GM21723 (cell line): Measurements from ENCODE around the gene NUDT10.
"Not testable (repeated sequence)": the region's sequence is repeated elsewhere in the genome, so short reads cannot be mapped to it uniquely, and the experiment has no call there.

Experiments
- ATAC-seq: cut with Tn5 transposase; IDR thresholded peaks from one replicate; pipeline ENCODE4 v1.9.1; 2021; ENCODE audit warnings: mild to moderate bottlenecking, moderate library complexity; ENCODE audit not compliant: unreplicated experiment

The NUDT10 gene

DNA sequence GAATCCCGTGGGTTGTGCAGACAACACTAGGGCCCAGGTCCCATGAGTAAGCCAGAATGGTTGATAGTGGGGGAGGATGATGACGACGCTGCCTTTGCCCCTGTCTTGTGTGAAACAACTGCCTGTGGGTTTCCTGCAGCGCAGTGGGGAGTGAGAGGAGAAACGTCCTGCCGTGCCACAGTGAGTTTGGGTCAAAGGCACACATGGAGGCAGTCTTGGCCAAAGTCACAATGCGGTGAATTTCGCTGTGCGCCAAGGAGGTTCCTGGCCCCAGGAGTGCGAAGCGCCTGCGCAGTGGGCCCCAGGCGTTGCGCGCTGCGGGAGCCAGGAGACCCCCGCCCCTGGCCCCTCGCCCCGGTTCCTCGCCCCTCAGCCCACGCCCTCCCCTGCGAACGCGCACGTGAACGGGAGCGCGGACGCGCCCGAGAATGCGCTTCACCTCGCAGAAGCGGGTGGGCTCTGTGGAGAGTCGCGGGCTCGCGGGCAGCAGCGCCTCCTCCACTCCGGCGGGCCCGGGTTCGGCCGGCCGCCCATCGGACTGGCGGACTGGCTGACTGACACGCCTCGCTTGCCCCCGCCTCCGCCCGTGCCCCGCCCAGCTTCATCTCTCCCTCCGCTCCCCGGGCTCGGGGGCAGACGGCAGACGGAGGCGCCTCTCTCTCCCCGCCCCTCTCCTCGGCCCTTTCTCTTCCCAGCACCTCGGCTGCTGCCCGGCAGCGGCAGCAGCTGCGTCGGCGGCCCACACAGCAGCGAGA, at the start of gene NUDT10:
Gene NUDT10 (plus strand): TSS at position 635 of the 755 bp plus-strand sequence. CDS start 144 bp downstream, outside the sequence.
- ATAC-seq: no peak

DNA sequence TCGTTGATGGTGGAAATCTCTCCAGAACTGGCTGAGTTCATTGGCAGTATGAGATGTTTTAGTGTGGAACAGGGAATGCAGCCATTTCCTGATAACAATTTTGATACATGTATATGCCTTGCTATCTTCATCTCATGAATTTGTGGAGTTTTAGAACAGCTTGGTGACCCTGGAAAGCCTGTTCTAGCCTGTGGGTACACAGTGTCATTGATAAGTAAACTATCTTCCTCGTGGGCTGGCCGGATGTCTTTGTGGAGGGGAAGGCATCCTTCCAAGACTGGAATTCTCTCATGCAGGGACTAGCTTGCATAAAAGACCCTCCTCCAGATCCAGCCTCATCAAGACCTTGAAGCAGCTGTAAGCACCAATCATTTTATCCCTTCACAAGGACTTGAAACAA, 40.2 kb upstream of the NUDT10 start:
- ATAC-seq: no peak

DNA sequence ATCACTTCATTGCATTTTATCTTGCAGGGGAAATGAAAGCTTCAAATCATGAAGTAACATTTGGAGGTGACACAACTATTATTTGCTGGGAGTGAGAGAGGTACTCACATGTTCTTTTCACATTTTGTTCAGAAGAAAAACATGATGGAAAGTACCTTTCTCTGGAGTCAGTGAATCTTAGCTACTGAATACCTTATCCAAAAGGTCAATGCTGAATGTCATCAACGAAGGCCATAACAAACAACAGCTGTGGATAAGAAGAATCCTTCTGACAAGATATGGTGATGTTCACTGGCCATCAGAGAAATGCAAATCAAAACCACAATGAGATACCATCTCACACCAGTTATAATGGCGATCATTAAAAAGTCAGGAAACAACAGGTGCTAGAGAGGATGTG, 36.5 kb upstream of the NUDT10 start:
- ATAC-seq: no peak

DNA sequence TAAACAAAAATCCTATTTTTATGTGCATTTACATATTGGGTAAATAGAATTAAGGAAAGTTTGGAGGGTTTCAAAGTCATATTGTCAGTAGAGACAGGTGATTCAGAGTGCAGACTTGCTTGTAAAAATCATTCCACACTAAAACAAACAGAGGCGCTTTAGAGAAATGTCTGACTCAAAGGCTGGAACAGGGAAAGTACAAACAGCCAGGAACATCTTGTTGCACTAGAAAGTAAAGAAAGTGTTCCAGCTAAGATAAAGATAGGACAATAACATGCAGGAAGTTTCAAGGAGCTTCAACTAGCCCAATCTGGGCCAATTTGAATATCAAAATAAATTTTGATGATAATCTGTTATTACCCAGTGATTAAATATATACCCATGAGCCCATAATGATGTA, 16.4 kb upstream of the NUDT10 start:
- no peak for ATAC-seq

DNA sequence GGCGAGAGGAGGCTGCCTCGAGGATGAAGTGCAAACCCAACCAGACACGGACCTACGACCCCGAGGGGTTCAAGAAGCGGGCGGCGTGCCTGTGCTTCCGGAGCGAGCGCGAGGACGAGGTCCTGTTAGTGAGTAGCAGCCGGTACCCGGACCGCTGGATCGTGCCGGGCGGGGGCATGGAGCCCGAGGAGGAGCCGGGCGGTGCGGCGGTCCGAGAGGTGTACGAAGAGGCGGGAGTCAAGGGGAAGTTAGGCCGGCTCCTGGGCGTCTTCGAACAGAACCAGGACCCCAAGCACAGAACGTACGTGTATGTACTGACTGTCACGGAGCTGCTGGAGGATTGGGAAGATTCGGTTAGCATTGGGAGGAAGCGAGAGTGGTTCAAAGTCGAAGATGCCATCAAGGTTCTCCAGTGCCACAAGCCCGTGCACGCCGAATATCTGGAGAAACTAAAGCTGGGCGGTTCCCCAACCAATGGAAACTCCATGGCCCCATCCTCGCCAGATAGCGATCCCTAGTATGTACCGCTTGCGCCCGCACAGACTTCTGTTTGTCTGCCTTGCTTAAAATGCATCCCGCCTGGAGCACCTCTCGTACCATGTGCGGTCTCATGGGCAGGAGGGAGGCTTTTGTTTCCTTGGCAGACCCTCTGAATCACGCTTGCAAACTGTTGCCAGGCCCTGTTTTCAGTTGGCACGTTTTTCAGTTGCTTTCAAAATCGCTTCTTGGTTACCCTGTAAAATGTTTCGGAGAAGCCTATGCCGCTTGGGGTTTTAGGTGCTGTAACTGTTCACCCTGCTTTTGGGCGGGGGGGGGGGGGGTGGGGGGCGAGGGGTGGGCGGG, 542 bp downstream of the NUDT10 start:
- not testable (repeated sequence) for ATAC-seq

DNA sequence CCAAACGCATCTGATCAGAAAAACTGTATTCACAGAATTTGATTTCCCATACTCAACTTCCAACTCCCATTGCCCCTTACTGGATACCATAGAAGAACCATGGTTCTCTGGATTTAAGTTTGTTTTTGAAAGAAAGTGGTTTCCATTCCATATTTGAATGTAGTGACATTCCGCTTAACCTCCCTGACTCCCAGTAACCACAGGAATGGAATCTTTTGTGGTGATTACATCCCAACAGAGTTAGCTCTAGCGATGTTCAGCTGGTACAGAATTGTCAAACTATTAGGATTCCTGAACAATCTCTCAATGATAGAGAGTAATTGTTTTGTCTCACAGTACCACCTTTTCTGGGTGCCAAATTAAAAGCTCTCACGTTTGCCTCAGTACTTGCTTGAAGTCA, 1.7 kb downstream of the NUDT10 start:
- ATAC-seq: no peak

DNA sequence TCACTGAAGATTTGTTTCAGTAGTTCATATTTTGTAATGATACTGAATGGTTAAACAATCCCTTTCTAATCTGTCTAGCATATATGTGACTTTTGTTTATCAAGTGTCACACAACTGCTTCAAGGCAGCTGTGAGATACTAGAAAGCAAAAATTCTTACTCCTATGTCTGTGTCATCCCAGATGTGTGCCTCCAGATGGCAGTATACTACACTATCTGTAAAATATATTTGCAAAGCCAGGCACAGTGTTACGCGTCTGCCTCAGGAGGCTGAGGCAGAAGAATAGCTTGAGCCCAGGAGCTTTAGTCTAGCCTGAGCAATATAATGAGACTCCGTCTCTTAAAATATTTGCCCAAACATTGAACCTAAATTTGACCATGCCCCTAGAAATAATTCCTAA, 4.0 kb downstream of the NUDT10 start:
- ATAC-seq: no peak

DNA sequence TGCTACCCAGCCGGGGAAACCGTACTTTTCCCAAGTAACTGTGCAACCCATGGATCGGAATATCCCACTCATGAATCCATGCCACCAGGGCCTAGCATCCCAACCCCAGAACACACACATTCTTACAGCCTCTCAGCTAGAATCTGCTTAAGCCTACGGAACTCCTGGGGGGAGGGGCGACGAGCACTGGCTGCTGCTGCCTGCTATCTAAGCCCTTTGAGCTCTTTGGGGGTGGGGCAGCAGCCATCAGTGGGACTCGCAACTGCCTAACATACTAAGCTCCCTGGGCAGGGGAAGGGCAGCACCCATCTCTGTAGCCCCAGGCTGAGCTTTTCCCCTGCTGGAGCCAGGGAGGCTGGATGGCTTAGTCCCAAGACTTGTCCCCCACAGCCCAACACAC, 28.6 kb downstream of the NUDT10 start:
- ATAC-seq: no peak

DNA sequence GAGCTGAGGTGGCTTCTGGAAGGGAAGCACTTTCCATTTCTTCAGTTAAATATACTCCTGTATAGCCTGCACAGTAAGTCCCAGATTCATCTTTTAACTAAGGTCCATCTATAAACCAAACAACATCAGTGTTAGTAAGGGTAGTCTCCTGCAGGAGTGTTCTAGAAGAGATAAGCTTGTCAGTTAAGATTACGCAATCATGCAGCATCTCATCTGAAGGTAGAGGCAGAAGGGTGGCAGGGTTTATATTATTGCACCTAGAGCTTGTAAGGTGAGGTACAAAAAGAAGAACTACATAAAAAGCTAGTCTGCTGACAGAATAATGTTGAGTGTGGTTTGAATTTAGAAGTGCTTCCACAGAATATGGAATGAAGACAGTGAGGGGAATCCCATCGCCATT, 44.0 kb downstream of the NUDT10 start:
- ATAC-seq: no peak
